ENCODE measurements around the gene IPO8.

Gene IPO8

GRCh38 chr12:30580344-30580743 is 115.3 kb downstream of the IPO8 start:
- no peak for DNase-seq
- Histone ChIP-seq H3K27me3 (0 out of 2 replicates have a peak, but pooled peaks cover 4% of the 10 kb centered on the region), H3K4me1 (no peaks in the 10 kb centered on the region), H3K36me3 (no peaks in the 10 kb centered on the region), H3K4me3 (ENCODE audit: low read depth, low read length) (no peak overlapping the region), H3K9me3 (no peaks in the 10 kb centered on the region)
- TF ChIP-seq CTCF (IDR thresholded peaks at IDR 0.05; ENCODE audit: low read depth, low read length) = no peak
